GM18526 (cell line): ENCODE measurements around the gene TEX12.

Experiments
- POLR2A ChIP-seq: IDR thresholded peaks from 3 replicates; pipeline ENCODE4 v1.6.1; 2011; ENCODE audit not compliant: insufficient read length; ENCODE audit errors: extremely low read depth

Gene TEX12

GRCh38 chr11:112160091-112160848 lies 6.9 kb upstream of the TEX12 start:
- no peak for TF ChIP-seq POLR2A

GRCh38 chr11:112161012-112161411 lies 6.2 kb upstream of the TEX12 start:
- TF ChIP-seq POLR2A, result no peak

- no peak for TF ChIP-seq POLR2A
Measured at GRCh38 chr11:112162761-112163546, 4.2 kb upstream of the TEX12 start.

- TF ChIP-seq POLR2A, result no peak
Measured at GRCh38 chr11:112163875-112164685, 3.1 kb upstream of the TEX12 start, which contains the start of gene IL18. TSS of gene IL18 (minus strand) at chr11:112164094. CDS start at chr11:112155053, 9,041 bp downstream.

- no peak for TF ChIP-seq POLR2A
Measured at GRCh38 chr11:112165049-112165448, 2.1 kb upstream of the TEX12 start.

- TF ChIP-seq POLR2A, result no peak
Measured at GRCh38 chr11:112166562-112166961, 610 bp upstream of the TEX12 start.

GRCh38 chr11:112172362-112172994 lies 5.3 kb downstream of the TEX12 start:
- TF ChIP-seq POLR2A, result no peak

- no peak for TF ChIP-seq POLR2A
Measured at GRCh38 chr11:112173152-112173551, 6.0 kb downstream of the TEX12 start.

GRCh38 chr11:112174789-112175598 lies 7.8 kb downstream of the TEX12 start, which contains the start of gene BCO2:
TSS of gene BCO2 (plus strand) at chr11:112175512. CDS start at chr11:112175602, 90 bp downstream.
- no peak for TF ChIP-seq POLR2A

GRCh38 chr11:112175599-112175952 lies 8.4 kb downstream of the TEX12 start:
- TF ChIP-seq POLR2A, result no peak

- TF ChIP-seq POLR2A, result no peak
Measured at GRCh38 chr11:112176077-112176476, 8.9 kb downstream of the TEX12 start.

- no peak for TF ChIP-seq POLR2A
Measured at GRCh38 chr11:112177589-112177988, 10.4 kb downstream of the TEX12 start.

GRCh38 chr11:112178428-112178827 lies 11.3 kb downstream of the TEX12 start:
- no peak for TF ChIP-seq POLR2A

GRCh38 chr11:112178936-112179335 lies 11.8 kb downstream of the TEX12 start:
- TF ChIP-seq POLR2A, result no peak
